ENCODE results near the gene TMEM243. TPM values are rescaled to one million over a fixed set of nuclear protein-coding genes. Genes with fewer than 3 reads are reported as not detected.

Gene TMEM243
- total RNA-seq, 1 experiment from 2014 or later = 57.4 TPM

GRCh38 chr7:87173471-87173870, 46.1 kb downstream of the TMEM243 start:
- in situ Hi-C loops (cut with HindIII; ENCODE audit: low sequenced_read_pairs) = no loop called here
- no peak for DNase-seq (ENCODE audit: low spot score)

DNA sequence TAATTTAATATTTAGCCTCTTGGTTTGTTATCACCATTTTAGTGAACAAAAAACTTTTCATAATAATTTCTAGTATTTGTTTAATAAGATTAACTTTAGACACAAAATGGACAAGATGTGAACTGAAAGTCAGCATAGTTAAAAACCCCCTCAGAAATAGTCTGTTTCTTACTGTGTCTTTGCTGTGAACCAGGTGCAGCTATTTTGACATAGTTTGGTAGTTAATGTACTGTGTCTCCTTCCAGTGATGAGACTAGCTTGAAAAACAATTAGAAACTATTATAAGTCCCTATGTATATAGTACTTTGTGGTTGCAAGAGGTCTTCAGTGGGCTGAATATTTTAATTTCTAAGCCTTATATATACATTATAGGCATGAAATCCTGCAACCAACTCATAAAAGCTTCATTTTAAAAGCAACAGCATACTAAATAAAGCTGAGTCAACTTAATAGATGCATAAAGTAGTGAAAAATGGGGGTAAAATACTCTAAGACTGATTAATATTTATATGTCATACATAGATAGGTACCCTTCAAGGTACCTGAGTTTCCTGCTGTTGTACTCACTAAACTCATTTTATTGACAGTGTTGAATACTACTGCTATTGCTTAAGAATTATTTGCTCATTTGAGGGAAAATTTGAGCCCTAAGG, 48.1 kb downstream of the TMEM243 start:
- no peak for DNase-seq (ENCODE audit: low spot score)
- in situ Hi-C loops (cut with HindIII; ENCODE audit: low sequenced_read_pairs) = no loop called here

- DNase-seq (ENCODE audit: low spot score) = no peak
- in situ Hi-C loops (cut with HindIII; ENCODE audit: low sequenced_read_pairs) = no loop called here
These were observed 48.7 kb downstream of the TMEM243 start for GRCh38 chr7:87170828-87171227.

DNA sequence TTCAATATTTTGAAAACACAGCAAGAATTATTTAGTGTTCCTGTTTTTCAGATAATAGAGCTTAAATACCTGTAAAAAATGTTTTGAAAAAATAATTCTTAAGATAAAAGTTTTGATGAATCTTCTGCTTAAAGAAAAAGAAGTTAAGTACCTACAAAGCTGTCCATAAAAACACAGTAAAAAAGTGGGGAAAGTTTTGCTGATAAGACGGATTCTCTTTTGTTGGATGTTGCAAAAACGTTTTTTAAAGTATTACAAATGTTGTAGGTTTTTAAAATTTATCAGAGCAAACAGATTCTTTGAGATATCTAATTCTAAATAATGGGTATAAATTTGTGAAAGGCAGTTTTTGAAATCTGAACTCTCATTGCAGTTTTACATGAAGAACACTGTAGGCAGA, 55.1 kb downstream of the TMEM243 start:
- DNase-seq (ENCODE audit: low spot score) = no peak
- in situ Hi-C loops (cut with HindIII; ENCODE audit: low sequenced_read_pairs) = no loop called here

DNA sequence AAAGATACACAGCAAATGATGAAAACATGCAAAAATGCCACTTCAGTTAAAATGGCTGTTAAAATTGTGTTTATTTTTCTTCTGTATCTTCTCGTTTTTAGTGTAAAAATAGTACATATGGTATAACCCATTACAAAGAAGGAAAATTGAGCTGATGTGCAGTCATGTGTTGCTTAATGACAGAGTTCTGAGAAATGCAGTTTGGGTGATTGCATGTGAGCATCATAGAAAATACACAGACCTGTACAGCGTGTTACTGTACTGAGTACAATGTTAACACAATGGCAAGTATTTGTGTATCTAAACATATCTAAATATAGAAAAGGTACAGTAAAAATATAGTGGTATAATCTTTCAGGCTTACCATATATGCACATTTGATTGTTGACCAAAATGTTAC, 60.0 kb downstream of the TMEM243 start:
- DNase-seq (ENCODE audit: low spot score) = no peak
- in situ Hi-C loops (cut with HindIII; ENCODE audit: low sequenced_read_pairs) = no loop called here

DNA sequence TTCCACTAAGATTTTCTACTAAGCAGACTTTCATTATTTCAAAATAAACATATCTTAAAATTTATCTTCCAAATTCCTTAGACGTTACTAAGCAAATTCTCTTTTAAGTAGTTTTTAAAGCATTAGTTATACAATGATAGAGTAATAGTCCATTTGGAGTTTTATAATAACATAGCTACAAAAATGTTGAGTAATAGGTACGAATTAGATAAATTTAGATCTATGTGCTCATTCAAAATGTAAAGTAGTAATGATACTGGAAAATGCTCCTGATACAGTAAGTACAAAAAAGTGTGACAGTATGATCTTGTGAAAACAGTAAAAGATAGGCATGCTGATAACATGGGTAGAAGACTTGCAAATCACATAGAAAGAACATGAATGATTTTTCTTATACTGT, 62.8 kb downstream of the TMEM243 start:
- in situ Hi-C loops (cut with HindIII; ENCODE audit: low sequenced_read_pairs) = no loop called here
- no peak for DNase-seq (ENCODE audit: low spot score)

DNA sequence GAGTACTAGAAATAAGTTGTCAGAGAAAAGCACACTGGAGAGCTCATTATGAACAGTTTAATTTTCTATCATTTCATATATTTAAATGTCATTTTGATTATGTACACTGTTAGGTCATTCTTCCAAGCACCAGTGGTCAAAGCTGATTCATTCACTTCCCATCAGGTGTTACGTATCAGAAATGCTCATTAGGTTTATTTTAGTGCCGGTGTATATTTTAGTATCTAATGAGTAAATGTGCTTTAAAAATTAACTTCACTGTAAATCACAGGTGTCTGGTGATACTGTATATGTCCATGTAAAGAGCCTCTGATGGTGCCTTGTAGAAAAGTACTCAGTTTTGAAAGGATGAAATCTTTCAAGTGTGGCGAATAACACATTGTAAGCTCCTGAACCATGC, 63.7 kb downstream of the TMEM243 start:
- in situ Hi-C loops (cut with HindIII; ENCODE audit: low sequenced_read_pairs) = no loop called here

DNA sequence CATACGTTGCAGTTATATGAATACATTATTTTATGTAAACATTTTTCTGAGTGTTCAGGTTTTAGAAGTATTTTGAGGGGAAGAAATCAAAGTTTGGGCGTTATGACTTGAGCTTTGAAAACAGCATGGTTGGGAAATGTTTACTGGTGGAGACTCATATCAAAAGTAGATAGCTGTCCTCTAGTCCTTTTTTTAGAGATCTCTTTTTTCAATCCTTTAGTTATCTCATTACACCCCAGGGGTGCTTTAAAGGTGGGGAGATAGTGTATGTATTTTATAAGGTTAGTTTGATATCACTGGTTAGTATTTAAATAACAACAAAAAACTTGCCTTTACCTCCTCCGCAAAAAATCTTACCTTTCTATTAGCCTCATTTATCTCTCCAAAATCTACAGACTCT, 65.0 kb downstream of the TMEM243 start:
- in situ Hi-C loops (cut with HindIII; ENCODE audit: low sequenced_read_pairs) = no loop called here
- no peak for DNase-seq (ENCODE audit: low spot score)

More for the DNA sequence above, 63.7 kb downstream of the TMEM243 start:
- DNase-seq (ENCODE audit: low spot score) = no peak

GRCh38 chr7:87154166-87154565, 65.4 kb downstream of the TMEM243 start:
- in situ Hi-C loops (cut with HindIII; ENCODE audit: low sequenced_read_pairs) = no loop called here
- DNase-seq (ENCODE audit: low spot score) = peak; percentile 30

DNA sequence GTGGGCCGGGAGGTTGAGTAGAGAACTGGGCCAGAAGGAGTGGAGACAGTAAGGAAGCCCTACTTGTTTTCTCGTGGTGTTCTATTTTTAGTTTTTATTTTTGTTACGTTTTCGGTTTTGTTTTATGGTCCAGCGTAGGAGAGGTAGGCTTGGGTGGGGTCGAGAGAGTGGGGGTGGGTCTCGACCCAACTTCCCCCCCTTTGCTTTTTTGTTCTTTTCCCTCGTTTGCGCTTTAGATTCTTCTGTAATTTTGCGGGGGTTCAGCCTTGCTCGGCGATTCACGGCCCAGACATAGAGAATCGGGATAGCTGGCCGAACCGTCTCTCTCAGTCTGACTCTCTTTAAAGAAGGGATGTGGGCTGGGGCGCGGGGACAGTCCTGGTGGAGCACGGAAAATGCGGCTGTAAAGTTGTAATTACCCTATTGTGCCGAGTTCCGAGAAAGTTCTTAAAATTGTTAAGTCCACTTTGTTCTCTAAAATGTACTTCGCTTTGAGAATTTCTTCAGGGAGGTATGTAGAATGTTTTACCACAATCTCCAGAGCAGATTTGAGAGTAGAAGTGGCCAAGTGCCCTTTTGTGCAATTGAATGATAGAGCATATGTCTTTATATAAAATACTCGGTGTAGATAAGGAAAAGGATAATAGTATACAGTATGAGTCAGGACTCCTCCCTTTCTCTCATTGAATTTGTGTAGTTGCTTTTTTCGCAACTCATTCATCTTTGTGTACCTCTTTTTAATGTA, 66.5 kb downstream of the TMEM243 start:
- peak; percentile 49 for DNase-seq (ENCODE audit: low spot score)
- in situ Hi-C loops (cut with HindIII; ENCODE audit: low sequenced_read_pairs) = no loop called here

GRCh38 chr7:87152112-87152896, 67.2 kb downstream of the TMEM243 start, which contains the start of gene DMTF1:
DMTF1 (plus strand) TSS chr7:87152453; CDS start chr7:87164942, 12,489 bp downstream.
- in situ Hi-C loops (cut with HindIII; ENCODE audit: low sequenced_read_pairs) = no loop called here

DNA sequence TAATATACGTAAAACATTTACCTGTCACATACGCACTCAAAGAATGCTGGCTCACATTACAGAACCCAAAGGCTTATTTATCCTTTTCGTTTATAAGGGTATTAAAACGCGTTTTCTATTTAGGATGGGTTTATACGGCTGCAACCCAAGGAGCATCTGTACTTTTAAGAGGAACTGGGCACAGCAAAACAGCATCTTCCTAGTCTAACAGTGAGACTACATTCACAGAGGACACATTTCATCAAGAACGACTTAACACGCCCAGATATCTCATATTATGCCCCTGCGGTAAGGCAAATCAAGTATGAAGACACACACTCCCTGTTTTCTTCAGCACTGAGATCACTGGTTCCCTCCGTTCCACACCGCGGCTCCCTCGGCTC, 67.8 kb downstream of the TMEM243 start:
- DNase-seq (ENCODE audit: low spot score) = no peak
- in situ Hi-C loops (cut with HindIII; ENCODE audit: low sequenced_read_pairs) = no loop called here

More at GRCh38 chr7:87152112-87152896, 67.2 kb downstream of the TMEM243 start, which contains the start of gene DMTF1:
- peak; percentile 95 for DNase-seq (ENCODE audit: low spot score)

- DNase-seq (ENCODE audit: low spot score) = no peak
- in situ Hi-C loops (cut with HindIII; ENCODE audit: low sequenced_read_pairs) = no loop called here
These were observed 68.4 kb downstream of the TMEM243 start for GRCh38 chr7:87151002-87151728.

DNA sequence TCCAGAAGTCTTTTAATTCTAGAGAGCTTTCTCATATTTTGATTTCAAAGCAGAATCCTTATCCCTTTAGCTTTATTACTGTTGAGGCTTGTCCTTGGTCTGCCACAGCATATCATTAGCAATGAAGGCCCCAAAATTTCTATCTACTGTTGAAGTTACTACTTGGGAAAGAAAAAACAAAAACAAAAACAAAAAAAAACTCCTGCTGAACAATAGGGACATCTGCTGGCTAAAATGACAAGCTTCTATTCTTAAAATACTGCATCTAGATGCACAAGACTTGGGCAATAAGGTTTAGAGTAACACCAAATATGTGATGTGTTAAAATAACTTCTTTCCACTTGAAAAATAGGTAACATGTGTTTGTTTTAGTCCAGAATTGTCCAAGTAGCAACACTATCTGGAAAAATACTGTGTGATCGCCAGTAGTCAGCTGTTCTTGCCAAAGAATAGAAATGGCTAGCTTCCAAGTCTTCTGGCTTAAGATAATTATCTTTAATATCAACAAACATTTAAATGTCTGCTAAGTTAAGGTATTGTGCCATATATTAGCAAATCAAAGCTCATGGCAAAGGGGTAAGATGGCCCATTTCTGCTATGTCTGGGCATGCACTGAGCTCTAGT, 71.1 kb downstream of the TMEM243 start:
- peak; percentile 58 for DNase-seq (ENCODE audit: low spot score)
- in situ Hi-C loops (cut with HindIII; ENCODE audit: low sequenced_read_pairs) = no loop called here

GRCh38 chr7:87147500-87147899, 72.0 kb downstream of the TMEM243 start:
- DNase-seq (ENCODE audit: low spot score) = no peak
- in situ Hi-C loops (cut with HindIII; ENCODE audit: low sequenced_read_pairs) = no loop called here

DNA sequence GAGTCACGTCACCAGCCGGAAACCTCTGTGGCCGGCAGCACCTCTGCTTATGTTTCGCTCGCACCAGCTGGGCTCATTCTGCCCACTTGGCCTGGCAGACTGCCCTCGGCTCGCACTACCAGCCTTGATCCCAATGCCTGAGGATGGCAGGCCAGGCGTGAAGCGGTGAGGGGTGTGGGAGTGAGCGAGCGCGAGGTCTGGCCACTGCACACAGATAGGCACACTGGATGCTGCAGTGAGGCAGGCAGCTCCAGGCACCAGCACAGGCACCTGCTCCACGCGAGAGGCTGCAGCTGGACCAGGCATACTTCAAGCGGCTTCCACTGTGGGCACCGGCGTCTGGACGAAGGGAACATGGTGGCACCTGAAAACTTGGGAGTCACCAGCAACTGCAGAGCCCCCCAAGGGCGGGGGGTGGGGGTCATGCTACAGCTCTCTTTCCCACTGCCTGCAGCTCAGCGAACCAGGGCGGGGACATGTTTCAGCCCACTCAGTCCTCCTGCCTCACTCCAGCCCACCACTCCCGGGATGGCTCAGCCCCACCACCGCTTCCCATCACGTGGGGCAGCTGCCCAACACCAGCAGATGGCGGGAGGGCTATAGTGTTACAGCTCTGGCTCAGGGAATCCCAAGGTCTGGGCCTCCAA, 72.7 kb downstream of the TMEM243 start:
- in situ Hi-C loops (cut with HindIII; ENCODE audit: low sequenced_read_pairs) = no loop called here
- no peak for DNase-seq (ENCODE audit: low spot score)

All from G401 (cell line).